CD4-positive, alpha-beta T cell (primary cell): ENCODE results near the gene DNALI1. TPM values are rescaled to one million over a fixed set of nuclear protein-coding genes. Genes with fewer than 3 reads are reported as not detected.
"Not testable (repeated sequence)": the region's sequence is repeated elsewhere in the genome, so short reads cannot be mapped to it uniquely, and the experiment has no call there.

ENCODE experiments used
- ATAC-seq: fragments of 200-7000 bp; cut with Tn5 transposase; one replicate; pipeline ENCODE4 v1.10.0; 2022; ENCODE audit warnings: mild to moderate bottlenecking; ENCODE audit not compliant: poor library complexity
- CTCF ChIA-PET: fragments of 350-600 bp; sonication (Branson Sonifier 250); formaldehyde crosslinking; loops from one replicate; lab custom pipeline; 2021; ENCODE audit warnings: antibody characterized with exemption, inconsistent platforms; lab: Charles Lee
- POLR2A ChIA-PET: fragments of 350-600 bp; sonication (Branson Sonifier 250); formaldehyde crosslinking; loops from one replicate; lab custom pipeline; 2021; ENCODE audit warnings: antibody characterized with exemption, inconsistent platforms; lab: Charles Lee
- DNase-seq, 14 experiments: peaks; one replicate each; pipeline ENCODE4 v3.0.0-alpha.2; 2013 to 2020; ENCODE audit warnings: mixed read lengths in 2 of 14
- H3K27ac ChIP-seq, 2 donors: one replicate each; pipeline versions ENCODE4 v1.5.1 to v1.7.0; 2013; ENCODE audit warnings: low read length in 2 of 2, low read depth in 1 of 2, mild to moderate bottlenecking in 1 of 2
- H3K27me3 ChIP-seq, 2 experiments: 1 replicate in 1 of 2; 2 replicates in 1 of 2; pipeline versions ENCODE4 v1.6.1 to v1.7.0; 2013; ENCODE audit warnings: low read length in 2 of 2, control low read depth in 1 of 2, mild to moderate bottlenecking in 1 of 2, moderate library complexity in 1 of 2; ENCODE audit not compliant: insufficient read depth in 2 of 2, control insufficient read depth in 1 of 2
- H3K36me3 ChIP-seq: one replicate; pipeline ENCODE4 v1.6.1; 2013; ENCODE audit warnings: low read length, control low read depth; ENCODE audit not compliant: insufficient read depth
- H3K4me1 ChIP-seq: one replicate; pipeline ENCODE4 v1.6.1; 2013; ENCODE audit warnings: low read length, control low read depth; ENCODE audit not compliant: insufficient read depth
- H3K4me3 ChIP-seq: one replicate; pipeline ENCODE4 v1.5.1; 2013; ENCODE audit warnings: mild to moderate bottlenecking, low read length, moderate library complexity
- H3K9me3 ChIP-seq, 2 experiments: 1 replicate in 1 of 2; 2 replicates in 1 of 2; pipeline versions ENCODE4 v1.6.1 to v1.7.0; 2013; ENCODE audit warnings: low read length in 2 of 2, mild to moderate bottlenecking in 2 of 2, control low read depth in 1 of 2, moderate library complexity in 1 of 2; ENCODE audit not compliant: control insufficient read depth in 1 of 2, insufficient read depth in 1 of 2
- H3K27ac Mint-ChIP-seq: one replicate; pipeline ENCODE4 v1.8.0; 2020; ENCODE audit warnings: mixed read lengths
- H3K27me3 Mint-ChIP-seq: one replicate; pipeline ENCODE4 v1.8.0; 2021; ENCODE audit warnings: mixed read lengths
- H3K36me3 Mint-ChIP-seq: one replicate; pipeline ENCODE4 v1.8.0; 2021; ENCODE audit warnings: low read depth, mixed read lengths
- H3K4me1 Mint-ChIP-seq: one replicate; pipeline ENCODE4 v1.8.0; 2021; ENCODE audit warnings: low read depth, mixed read lengths
- H3K4me3 Mint-ChIP-seq: one replicate; pipeline ENCODE4 v1.8.0; 2020; ENCODE audit warnings: mild to moderate bottlenecking, mixed read lengths
- H3K9me3 Mint-ChIP-seq: one replicate; pipeline ENCODE4 v1.8.0; 2020; ENCODE audit warnings: mixed read lengths
- CTCF ChIP-seq: fragments of 200-600 bp; IDR thresholded peaks from one replicate; pipeline ENCODE4 v1.8.0; 2022; ENCODE audit warnings: antibody characterized with exemption, mild to moderate bottlenecking
- intact Hi-C, 2 experiments: fragments of 100-400 bp; cut with DNase I in 1 of 2; cut with micrococcal nuclease in 1 of 2; formaldehyde crosslinking; loops; one replicate each; pipeline versions ENCODE4 v1.15.1 to v1.9.0; 2023 to 2025; cut with DNase I, micrococcal nuclease
- total RNA-seq, 174 experiments: library from RNA in 2 of 174; stranded (reverse) in 2 of 174; gene quantifications; one replicate each; pipeline ENCODE4 v1.2.3 and lab custom pipeline; 2021 to 2026

Gene DNALI1
- total RNA-seq, 2 experiments from 2014 or later, result not detected

GRCh38 chr1:37574834-37575480 is 18.2 kb downstream of the DNALI1 start:
- no peaks in the 10 kb centered on the region for H3K9me3 ChIP-seq
- Mint-ChIP-seq H3K4me1 (no peaks in the 10 kb centered on the region), H3K4me3 (no peak overlapping the region), H3K27me3 (no peaks in the 10 kb centered on the region), H3K27ac (no peak overlapping the region), H3K36me3 (peaks cover 87% of the 10 kb centered on the region), H3K9me3 (no peaks in the 10 kb centered on the region)
- intact Hi-C loops, result no loop called here
- no peak for DNase-seq
- no peaks in the 10 kb centered on the region for H3K27me3 ChIP-seq
- TF ChIP-seq CTCF, result no peak
- POLR2A ChIA-PET, result no interaction called here
- H3K4me3 ChIP-seq, result no peak overlapping the region
- no peaks in the 10 kb centered on the region for H3K4me1 ChIP-seq
- CTCF ChIA-PET, result no interaction called here
- H3K27ac ChIP-seq, result no peak overlapping the region
- peaks cover 89% of the 10 kb centered on the region for H3K36me3 ChIP-seq
- no peak for ATAC-seq

DNA sequence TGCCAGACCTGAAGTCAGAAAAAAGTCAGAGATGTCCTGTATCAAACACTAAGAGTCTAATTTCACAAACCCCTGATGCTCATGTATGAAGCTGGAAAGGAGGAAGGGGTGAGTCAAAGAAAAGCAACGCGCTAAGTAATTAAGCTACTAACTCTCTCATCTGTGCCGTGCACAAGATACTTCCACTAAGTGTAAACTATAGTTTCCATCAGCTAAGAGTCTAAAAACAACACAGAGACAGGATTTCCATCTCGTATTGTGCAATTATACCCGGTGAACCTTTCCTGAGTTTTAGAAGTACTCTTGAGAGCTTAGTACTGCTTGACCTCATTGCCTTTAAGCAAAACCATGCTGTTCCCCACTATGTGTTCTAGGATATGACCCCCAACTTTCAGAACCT is 19.0 kb downstream of the DNALI1 start:
- H3K27ac Mint-ChIP-seq, result no peak overlapping the region
- no peak overlapping the region for H3K27ac ChIP-seq
- no peaks in the 10 kb centered on the region for H3K9me3 Mint-ChIP-seq
- no peak overlapping the region for H3K4me3 ChIP-seq
- POLR2A ChIA-PET, result no interaction called here
- no peaks in the 10 kb centered on the region for H3K4me1 ChIP-seq
- H3K36me3 Mint-ChIP-seq, result peaks cover 87% of the 10 kb centered on the region
- no peaks in the 10 kb centered on the region for H3K27me3 Mint-ChIP-seq
- DNase-seq (no peak), ATAC-seq (no peak)
- H3K9me3 ChIP-seq, result no peaks in the 10 kb centered on the region
- H3K4me3 Mint-ChIP-seq, result no peak overlapping the region
- H3K4me1 Mint-ChIP-seq, result peaks cover 2% of the 10 kb centered on the region
- intact Hi-C loops, result no loop called here
- no peaks in the 10 kb centered on the region for H3K27me3 ChIP-seq
- CTCF ChIA-PET, result no interaction called here
- peaks cover 87% of the 10 kb centered on the region for H3K36me3 ChIP-seq
- TF ChIP-seq CTCF, result no peak

DNA sequence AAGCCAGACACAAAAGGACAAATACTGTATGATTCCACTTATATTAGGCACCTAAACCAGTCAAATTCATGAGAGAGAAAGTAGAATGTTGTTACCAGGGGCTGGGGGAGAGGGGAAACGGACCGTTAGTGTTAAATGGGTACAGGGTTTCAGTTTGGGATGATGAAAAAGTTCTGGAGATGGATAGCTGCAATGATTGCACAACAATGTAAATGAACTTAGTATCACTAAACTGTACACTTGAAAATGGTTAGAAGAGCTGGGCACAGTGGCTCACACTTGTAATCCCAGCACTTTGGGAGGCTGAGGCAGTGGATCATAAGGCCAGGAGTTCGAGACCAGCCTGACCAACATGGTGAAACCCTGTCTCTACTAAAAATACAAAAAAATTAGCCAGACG is 27.8 kb downstream of the DNALI1 start:
- DNase-seq, H3K27me3 ChIP-seq, H3K9me3 ChIP-seq, H3K9me3 Mint-ChIP-seq, H3K27ac ChIP-seq, H3K4me3 Mint-ChIP-seq, H3K4me3 ChIP-seq, intact Hi-C loops, H3K27ac Mint-ChIP-seq, H3K4me1 ChIP-seq, POLR2A ChIA-PET, CTCF ChIA-PET, ATAC-seq, H3K27me3 Mint-ChIP-seq: not testable (repeated sequence)
- peaks cover 12% of the 10 kb centered on the region for H3K4me1 Mint-ChIP-seq
- peaks cover 81% of the 10 kb centered on the region for H3K36me3 ChIP-seq
- peaks cover 92% of the 10 kb centered on the region for H3K36me3 Mint-ChIP-seq

DNA sequence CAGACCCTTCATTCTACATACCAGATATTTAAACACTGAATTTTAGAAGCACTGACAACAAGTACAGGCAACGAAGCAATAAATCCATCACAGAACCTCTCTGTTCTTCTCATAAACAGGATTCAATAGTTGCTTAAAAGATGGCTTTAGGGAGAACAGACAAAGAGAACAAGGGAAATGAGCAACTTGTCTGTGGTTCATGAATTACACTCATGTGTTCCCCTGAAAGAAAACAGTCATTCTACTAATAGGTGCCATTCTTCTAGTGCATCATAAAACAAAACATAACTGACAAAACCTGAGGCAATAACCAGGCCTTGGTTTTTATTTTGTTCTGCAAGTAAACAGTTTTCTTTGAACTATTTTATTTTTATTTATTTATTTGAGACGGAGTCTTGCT is 32.2 kb downstream of the DNALI1 start:
- peaks cover 14% of the 10 kb centered on the region for H3K4me1 Mint-ChIP-seq
- ChIA-PET CTCF (no interaction called here), POLR2A (no interaction called here)
- Histone ChIP-seq H3K9me3 (no peaks in the 10 kb centered on the region), H3K4me1 (peaks cover under 1% of the 10 kb centered on the region), H3K27me3 (no peaks in the 10 kb centered on the region), H3K36me3 (peaks cover 81% of the 10 kb centered on the region), H3K4me3 (no peak overlapping the region), H3K27ac (no peak overlapping the region)
- no peaks in the 10 kb centered on the region for H3K27me3 Mint-ChIP-seq
- DNase-seq, result no peak
- H3K4me3 Mint-ChIP-seq, result no peak overlapping the region
- H3K9me3 Mint-ChIP-seq, result no peaks in the 10 kb centered on the region
- H3K27ac Mint-ChIP-seq, result no peak overlapping the region
- ATAC-seq, result no peak
- TF ChIP-seq CTCF, result no peak
- H3K36me3 Mint-ChIP-seq, result peaks cover 89% of the 10 kb centered on the region
- intact Hi-C loops, result no loop called here
